Measurements from ENCODE around the gene ZNF892. TPM values are rescaled to one million over a fixed set of nuclear protein-coding genes. Genes with fewer than 3 reads are reported as not detected.

ZNF892 gene
- total and polyA plus RNA-seq, 2 donors (not counting 1 experiment from before 2014, with no cell fraction given) = 1.1 to 7.3 TPM

- Histone ChIP-seq H3K27me3 (ENCODE audit: control insufficient read depth, insufficient read depth, low read length) (no peaks in the 10 kb centered on the region), H3K79me2 (ENCODE audit: control insufficient read depth, insufficient read depth, low read length) (peaks cover 8% of the 10 kb centered on the region), H3K4me2 (ENCODE audit: extremely low read depth, insufficient read depth, low read length) (peak overlapping the region; percentile 98), H3K9me3 (ENCODE audit: control insufficient read depth, insufficient read depth, low read depth, low read length) (no peaks in the 10 kb centered on the region), H2AFZ (ENCODE audit: low read length) (peak overlapping the region; percentile 100), H3K9ac (ENCODE audit: insufficient read depth, low read length) (peak overlapping the region; percentile 97), H4K20me1 (ENCODE audit: control insufficient read depth, extremely low read depth, insufficient read depth, low read length) (no peaks in the 10 kb centered on the region), H3K36me3 (ENCODE audit: control insufficient read depth, insufficient read depth, low read length) (no peaks in the 10 kb centered on the region), H3K4me3 (replicated peaks in 1 of 4; ENCODE audit: control extremely low read depth in 1 of 4, insufficient read depth in 1 of 4, low read depth in 3 of 4, low read length in 4 of 4) (peak overlapping the region; percentile 91 to 99 (median 96)), H3K27ac (ENCODE audit: insufficient read depth, low read length) (peak overlapping the region; percentile 100), H3K4me1 (ENCODE audit: control insufficient read depth, extremely low read depth, insufficient read depth, low read length) (no peaks in the 10 kb centered on the region)
- DNase-seq (ENCODE audit: low read depth in 2 of 2) = no peak
- TF ChIP-seq CTCF (conservative IDR thresholded peaks at IDR 0.05 in 1 of 2, IDR thresholded peaks at IDR 0.05 in 1 of 2; ENCODE audit: low read depth in 1 of 2, low read length in 2 of 2) = no peak
- TF ChIP-seq EZH2 (IDR thresholded peaks at IDR 0.05; ENCODE audit: low read length, missing control alignments) = no peak
These were observed 41.1 kb upstream of the ZNF892 start for GRCh38 chr2:95166065-95166763.

- Histone ChIP-seq H3K9me3 (ENCODE audit: control insufficient read depth, insufficient read depth, low read depth, low read length) (no peaks in the 10 kb centered on the region), H2AFZ (ENCODE audit: low read length) (no peak overlapping the region), H3K27me3 (ENCODE audit: control insufficient read depth, insufficient read depth, low read length) (no peaks in the 10 kb centered on the region), H3K4me3 (replicated peaks in 1 of 4; ENCODE audit: control extremely low read depth in 1 of 4, insufficient read depth in 1 of 4, low read depth in 3 of 4, low read length in 4 of 4) (no peak overlapping the region), H3K27ac (ENCODE audit: insufficient read depth, low read length) (no peak overlapping the region), H3K4me2 (ENCODE audit: extremely low read depth, insufficient read depth, low read length) (no peak overlapping the region), H3K36me3 (ENCODE audit: control insufficient read depth, insufficient read depth, low read length) (no peaks in the 10 kb centered on the region), H4K20me1 (ENCODE audit: control insufficient read depth, extremely low read depth, insufficient read depth, low read length) (no peaks in the 10 kb centered on the region), H3K79me2 (ENCODE audit: control insufficient read depth, insufficient read depth, low read length) (no peaks in the 10 kb centered on the region), H3K9ac (ENCODE audit: insufficient read depth, low read length) (no peak overlapping the region), H3K4me1 (ENCODE audit: control insufficient read depth, extremely low read depth, insufficient read depth, low read length) (no peaks in the 10 kb centered on the region)
- TF ChIP-seq EZH2 (IDR thresholded peaks at IDR 0.05; ENCODE audit: low read length, missing control alignments) (no peak), CTCF (conservative IDR thresholded peaks at IDR 0.05 in 1 of 2, IDR thresholded peaks at IDR 0.05 in 1 of 2; ENCODE audit: low read depth in 1 of 2, low read length in 2 of 2) (no peak)
- no peak for DNase-seq (ENCODE audit: low read depth in 2 of 2)
These were observed 35.4 kb upstream of the ZNF892 start for GRCh38 chr2:95171902-95172301.

GRCh38 chr2:95174031-95174542, 33.2 kb upstream of the ZNF892 start:
- no peaks in the 10 kb centered on the region for H4K20me1 ChIP-seq (ENCODE audit: control insufficient read depth, extremely low read depth, insufficient read depth, low read length)
- no peaks in the 10 kb centered on the region for H3K4me1 ChIP-seq (ENCODE audit: control insufficient read depth, extremely low read depth, insufficient read depth, low read length)
- TF ChIP-seq CTCF (conservative IDR thresholded peaks at IDR 0.05 in 1 of 2, IDR thresholded peaks at IDR 0.05 in 1 of 2; ENCODE audit: low read depth in 1 of 2, low read length in 2 of 2) = no peak
- no peak for TF ChIP-seq EZH2 (IDR thresholded peaks at IDR 0.05; ENCODE audit: low read length, missing control alignments)
- H3K4me3 ChIP-seq (replicated peaks in 1 of 4; ENCODE audit: control extremely low read depth in 1 of 4, insufficient read depth in 1 of 4, low read depth in 3 of 4, low read length in 4 of 4) = no peak overlapping the region
- H3K27me3 ChIP-seq (ENCODE audit: control insufficient read depth, insufficient read depth, low read length) = no peaks in the 10 kb centered on the region
- H3K36me3 ChIP-seq (ENCODE audit: control insufficient read depth, insufficient read depth, low read length) = no peaks in the 10 kb centered on the region
- peak in 1 of 2 donors; percentile 15 for DNase-seq (ENCODE audit: low read depth in 2 of 2)
- H3K9me3 ChIP-seq (ENCODE audit: control insufficient read depth, insufficient read depth, low read depth, low read length) = no peaks in the 10 kb centered on the region
- no peak overlapping the region for H2AFZ ChIP-seq (ENCODE audit: low read length)
- no peak overlapping the region for H3K4me2 ChIP-seq (ENCODE audit: extremely low read depth, insufficient read depth, low read length)
- no peak overlapping the region for H3K9ac ChIP-seq (ENCODE audit: insufficient read depth, low read length)
- no peak overlapping the region for H3K27ac ChIP-seq (ENCODE audit: insufficient read depth, low read length)
- H3K79me2 ChIP-seq (ENCODE audit: control insufficient read depth, insufficient read depth, low read length) = no peaks in the 10 kb centered on the region

Data from fibroblast of lung (primary cell).